GM12878 (cell line): ENCODE results near the gene OR13J1. TPM values are rescaled to one million over a fixed set of nuclear protein-coding genes. Genes with fewer than 3 reads are reported as not detected.
A peak's percentile ranks its signal among the peaks of the same experiment; 100 is the strongest.

ENCODE experiments used
- ATAC-seq: fragments of 200-7000 bp; cut with Tn5 transposase; 3 replicates; pipeline ENCODE4 v1.9.1; 2020; ENCODE audit warnings: mild to moderate bottlenecking, moderate library complexity
- BruUV-seq: library from RNA; stranded (reverse); fragments of 400-500 nt; replicated peaks from 2 replicates; lab custom pipeline; 2021; lab: Mats Ljungman, UMichigan
- CTCF ChIA-PET: fragments of 300-600 bp; sonication (Branson Sonifier 250); formaldehyde crosslinking; extraction: SDS; loops from one replicate; lab custom pipeline; 2021; ENCODE audit warnings: inconsistent platforms; lab: Yijun Ruan, JAX
- POLR2A ChIA-PET: fragments of 350-600 bp; formaldehyde crosslinking; extraction: SDS; loops from one replicate; lab custom pipeline; 2021; ENCODE audit warnings: inconsistent platforms; lab: Charles Lee
- RAD21 ChIA-PET: fragments of 300-600 bp; sonication (Branson Sonifier 250); formaldehyde crosslinking; loops from one replicate; lab custom pipeline; 2023; ENCODE audit warnings: antibody characterized with exemption; ENCODE audit not compliant: unreplicated experiment; lab: Charles Lee
- SMC1A ChIA-PET: fragments of 300-600 bp; sonication (Branson Sonifier 250); formaldehyde crosslinking; loops from one replicate; lab custom pipeline; 2023; ENCODE audit not compliant: unreplicated experiment, uncharacterized antibody; lab: Charles Lee
- DNase-seq: peaks from one replicate; pipeline ENCODE4 v3.0.0-alpha.2; 2011; ENCODE audit warnings: low read depth, low spot score
- FAIRE-seq: peaks from 3 replicates; lab custom pipeline; 2011; peaks lifted over from hg19 to GRCh38; lab: Jason Lieb, UNC
- H2AFZ ChIP-seq: 2 replicates; pipeline ENCODE4 v1.6.0; 2011; ENCODE audit warnings: low read depth, low read length, control low read depth; ENCODE audit not compliant: control insufficient read depth
- H3K27ac ChIP-seq: 2 replicates; pipeline ENCODE4 v1.5.1; 2011; ENCODE audit warnings: control low read depth; ENCODE audit not compliant: control insufficient read depth, insufficient read depth
- H3K27me3 ChIP-seq, 2 experiments: replicated peaks in 1 of 2; 2 replicates each; pipeline versions ENCODE4 v1.6.0 to v1.6.1; 2011; ENCODE audit warnings: low read length in 1 of 2; ENCODE audit not compliant: control insufficient read depth in 2 of 2, insufficient read depth in 2 of 2
- H3K36me3 ChIP-seq, 2 experiments: 2 replicates each; pipeline ENCODE4 v1.5.1; 2011; ENCODE audit warnings: low read length in 1 of 2; ENCODE audit not compliant: control insufficient read depth in 2 of 2, insufficient read depth in 2 of 2
- H3K4me1 ChIP-seq: 2 replicates; pipeline ENCODE4 v1.6.1; 2011; ENCODE audit warnings: mild to moderate bottlenecking, low read length, moderate library complexity, mixed read lengths; ENCODE audit not compliant: control insufficient read depth, insufficient read depth
- H3K4me2 ChIP-seq: 2 replicates; pipeline ENCODE4 v1.6.0; 2011; ENCODE audit warnings: control low read depth; ENCODE audit not compliant: control insufficient read depth, insufficient read depth
- H3K4me3 ChIP-seq: fragments of 200-600 bp; sonication (generic); 2 replicates; pipeline ENCODE4 v1.5.1; 2016
- H3K79me2 ChIP-seq: 2 replicates; pipeline ENCODE4 v1.6.0; 2011; ENCODE audit warnings: low read length; ENCODE audit not compliant: control insufficient read depth, insufficient read depth
- H3K9ac ChIP-seq: 2 replicates; pipeline ENCODE4 v1.8.0; 2011; ENCODE audit warnings: low read length, control low read depth, mixed read lengths; ENCODE audit not compliant: control insufficient read depth, insufficient read depth
- H3K9me3 ChIP-seq: replicated peaks from 3 replicates; pipeline ENCODE4 v1.5.1; 2011; ENCODE audit warnings: mild to moderate bottlenecking, low read length; ENCODE audit not compliant: control insufficient read depth, insufficient read depth
- H4K20me1 ChIP-seq: 2 replicates; pipeline ENCODE4 v1.6.0; 2011; ENCODE audit not compliant: control insufficient read depth, insufficient read depth
- BHLHE40 ChIP-seq, 2 experiments: fragments of 450-650 bp in 1 of 2; IDR thresholded peaks; 2 replicates each; pipeline ENCODE4 v1.6.1; 2011 to 2017; ENCODE audit warnings: low read depth in 2 of 2, borderline replicate concordance in 1 of 2, improper control_type of control experiment in 1 of 2, low read length in 1 of 2, mild to moderate bottlenecking in 1 of 2
- BRCA1 ChIP-seq: IDR thresholded peaks from 2 replicates; pipeline ENCODE4 v1.6.1; 2011; ENCODE audit warnings: low read depth, low read length, improper control_type of control experiment
- CHD2 ChIP-seq: IDR thresholded peaks from 2 replicates; pipeline ENCODE4 v1.6.1; 2011; ENCODE audit warnings: low read depth, low read length, improper control_type of control experiment, borderline replicate concordance
- DPF2 ChIP-seq: fragments of 450-650 bp; IDR thresholded peaks from 2 replicates; pipeline ENCODE4 v1.6.1; 2017; ENCODE audit warnings: mild to moderate bottlenecking
- EED ChIP-seq: sonication (generic); IDR thresholded peaks from 2 replicates; pipeline ENCODE4 v1.6.1; 2016; ENCODE audit warnings: antibody characterized with exemption, low read depth
- ETV6 ChIP-seq, 2 experiments: fragments of 450-650 bp in 1 of 2; IDR thresholded peaks in 1 of 2; conservative IDR thresholded peaks in 1 of 2; 2 replicates each; pipeline ENCODE4 v1.6.1; 2014; ENCODE audit warnings: antibody characterized with exemption in 1 of 2, borderline replicate concordance in 1 of 2, low read depth in 1 of 2, mild to moderate bottlenecking in 1 of 2, moderate library complexity in 1 of 2
- GABPA ChIP-seq: IDR thresholded peaks from 2 replicates; pipeline ENCODE4 v1.6.1; 2014; ENCODE audit warnings: antibody characterized with exemption, low read depth, mild to moderate bottlenecking, inconsistent platforms
- HDAC2 ChIP-seq: fragments of 200-600 bp; sonication (generic); IDR thresholded peaks from 2 replicates; pipeline ENCODE4 v1.6.1; 2017
- HDAC6 ChIP-seq: fragments of 200-600 bp; sonication (generic); IDR thresholded peaks from one replicate; pipeline ENCODE4 v1.8.0; 2017; ENCODE audit warnings: antibody characterized with exemption; ENCODE audit not compliant: unreplicated experiment
- IKZF1 ChIP-seq: fragments of 450-650 bp; conservative IDR thresholded peaks from 2 replicates; pipeline ENCODE4 v1.6.1; 2017; ENCODE audit warnings: antibody characterized with exemption, mild to moderate bottlenecking
- MAX ChIP-seq: IDR thresholded peaks from 2 replicates; pipeline ENCODE4 v1.6.1; 2012; ENCODE audit warnings: low read depth, low read length, improper control_type of control experiment
- MTA2 ChIP-seq: fragments of 450-650 bp; IDR thresholded peaks from 2 replicates; pipeline ENCODE4 v1.6.1; 2016; ENCODE audit warnings: low read depth, mild to moderate bottlenecking, moderate library complexity
- NBN ChIP-seq: fragments of 450-650 bp; IDR thresholded peaks from 2 replicates; pipeline ENCODE4 v1.6.1; 2016
- NR2C1 ChIP-seq: fragments of 450-650 bp; IDR thresholded peaks from 2 replicates; pipeline ENCODE4 v1.6.1; 2017; ENCODE audit warnings: antibody characterized with exemption, mild to moderate bottlenecking, moderate library complexity
- NR2F1 ChIP-seq: fragments of 450-650 bp; conservative IDR thresholded peaks from 2 replicates; pipeline ENCODE4 v1.6.1; 2017; ENCODE audit warnings: mild to moderate bottlenecking
- PKNOX1 ChIP-seq: fragments of 450-650 bp; IDR thresholded peaks from 2 replicates; pipeline ENCODE4 v1.6.1; 2016; ENCODE audit warnings: mild to moderate bottlenecking
- PML ChIP-seq: IDR thresholded peaks from 2 replicates; pipeline ENCODE4 v1.6.1; 2012; ENCODE audit warnings: low read length, inconsistent platforms
- RB1 ChIP-seq: fragments of 450-650 bp; formaldehyde crosslinking; IDR thresholded peaks from 2 replicates; pipeline ENCODE4 v1.6.1; 2017; ENCODE audit warnings: mild to moderate bottlenecking, borderline replicate concordance
- SMAD1 ChIP-seq: fragments of 450-650 bp; IDR thresholded peaks from 2 replicates; pipeline ENCODE4 v1.6.1; 2018; ENCODE audit warnings: mild to moderate bottlenecking, low read depth; ENCODE audit not compliant: partially characterized antibody
- WGBS: methylation state at CpG from one replicate; pipeline ENCODE4 v1.1.6; 2016; ENCODE audit warnings: low lambda C conversion rate; ENCODE audit not compliant: insufficient replicate concordance, insufficient coverage; ENCODE audit errors: missing lambda C conversion rate; 5-methylcytosine and 5-hydroxymethylcytosine counted together
- in situ Hi-C: fragments of 300-500 bp; cut with MboI; formaldehyde crosslinking; loops from 9 replicates; pipeline ENCODE4 v1.14.3; 2018; ENCODE audit warnings: mixed read lengths
- intact Hi-C: fragments of 100-400 bp; cut with micrococcal nuclease; formaldehyde crosslinking; loops from one replicate; pipeline ENCODE4 v1.14.2; 2022; ENCODE audit not compliant: unreplicated experiment
- polyA plus RNA-seq, 11 experiments: library from polyadenylated mRNA; depleted of rRNA in 4 of 11; unstranded in 6 of 11; stranded (reverse) in 5 of 11; fragments of >200 nt; fragmentation: Nextera tagmentation in 4 of 11; fragmentation: Illumina TruSeq in 1 of 11; extraction: Ambion mirVana in 4 of 11; extraction: Trizol in 1 of 11; gene quantifications; 1 replicate in 1 of 11; 2 replicates in 10 of 11; pipeline versions ENCODE4 v1.2.1 to v1.2.3, GENCODE V29; 2011 to 2016; ENCODE audit warnings: inconsistent platforms in 2 of 11, missing spikeins in 2 of 11, low read depth in 1 of 11
- total RNA-seq, 4 experiments: library from RNA; depleted of rRNA in 3 of 4; stranded (reverse); fragments of >200 nt in 3 of 4; fragmentation: Illumina TruSeq in 1 of 4; extraction: Trizol in 1 of 4; gene quantifications; 2 replicates each; pipeline versions ENCODE4 v1.2.1 to v1.2.3, GENCODE V29; 2013 to 2021

Gene OR13J1
- total and polyA plus RNA-seq, 10 of the 15 experiments (the other 5 are each of a cell fraction or from before 2014, with no cell fraction given), result not detected

GRCh38 chr9:35834260-35835215 is 35.7 kb downstream of the OR13J1 start:
- no peaks in the 10 kb centered on the region for H4K20me1 ChIP-seq
- ATAC-seq, result peak; percentile 65
- peak; percentile 18 for FAIRE-seq
- peak overlapping the region; percentile 54 for H3K27ac ChIP-seq
- intact Hi-C loops (loop anchor here (1.0 kb wide), 1 partner anchor 8 kb away; no protein-coding TSS in a partner anchor), in situ Hi-C loops (no loop called here)
- ChIA-PET RAD21 (interaction anchor here (0.9 to 5.4 kb wide), 10 partner anchors 9 to 188 kb away, joined by 3 to 41 read pairs (median 4); partner anchors contain the start of genes CREB3, SPAG8 and TLN1), CTCF (interaction anchor here (1.0 to 7.8 kb wide), 18 partner anchors 8 to 138 kb away, joined by 3 to 59 read pairs (median 6); partner anchors contain the start of genes HINT2 and SPAG8), SMC1A (interaction anchor here (0.6 to 8.9 kb wide), 10 partner anchors 8 to 106 kb away, joined by 3 to 118 read pairs (median 5); partner anchors contain the start of gene SPAG8), POLR2A (interaction anchor here (0.6 to 6.2 kb wide), 3 partner anchors 11 to 705 kb away, joined by 3 to 80 read pairs (median 5); no protein-coding TSS in a partner anchor)
- peak overlapping the region; percentile 10; the same call in 1 of the 2 replicates for H3K4me3 ChIP-seq
- peak overlapping the region; percentile 24 for H2AFZ ChIP-seq
- H3K79me2 ChIP-seq, result no peaks in the 10 kb centered on the region; the same call in 1 of the 2 replicates
- BruUV-seq, result no TSS peak
- no peak for DNase-seq
- no peaks in the 10 kb centered on the region for H3K36me3 ChIP-seq
- H3K9ac ChIP-seq, result peak overlapping the region; percentile 29; the same call in 1 of the 2 replicates
- 74% methylated on average over 14 of the region's 14 CpGs for WGBS
- H3K4me2 ChIP-seq, result peak overlapping the region; percentile 56
- no peaks in the 10 kb centered on the region for H3K27me3 ChIP-seq
- H3K4me1 ChIP-seq, result peaks cover 28% of the 10 kb centered on the region
- H3K9me3 ChIP-seq, result no peaks in the 10 kb centered on the region
- TF ChIP-seq EED (no peak), NR2F1 (peak; percentile 97), SMAD1 (no peak), MTA2 (peak; percentile 60), DPF2 (0 out of 2 replicates have a peak, but pooled peaks have one; percentile 15), HDAC6 (no peak), GABPA (peak; percentile 55; the same call in 1 of the 2 replicates), NR2C1 (peak; percentile 95), IKZF1 (peak; percentile 15), PML (no peak), HDAC2 (no peak), CHD2 (no peak), NBN (no peak), RB1 (no peak), MAX (no peak), BHLHE40 (IDR thresholded peaks at IDR 0.05; ENCODE audit: borderline replicate concordance in 1 of 2, low read depth in 2 of 2, low read length in 1 of 2) (peak; percentile 36 to 72; a peak in 2 of 4 replicates), BRCA1 (no peak), PKNOX1 (no peak; the same call in 1 of the 2 replicates), ETV6 (conservative IDR thresholded peaks at IDR 0.05 in 1 of 2, IDR thresholded peaks at IDR 0.05 in 1 of 2; ENCODE audit: borderline replicate concordance in 1 of 2, low read depth in 1 of 2) (no peak)
